ENCODE results near the gene SUV39H1. TPM values are rescaled to one million over a fixed set of nuclear protein-coding genes. Genes with fewer than 3 reads are reported as not detected.
"Not testable (repeated sequence)": the region's sequence is repeated elsewhere in the genome, so short reads cannot be mapped to it uniquely, and the experiment has no call there.

SUV39H1 gene
- total and polyA plus RNA-seq, 8 donors = 5.0 to 8.4 (median 6.5) TPM

- DNase-seq (peak; percentile 67 to 92 (median 92)), ATAC-seq (peak; percentile 98)
- H3K4me3 ChIP-seq = peak overlapping the region; percentile 55 to 64
- H3K4me1 ChIP-seq = peaks cover 0 to 14% of the 10 kb centered on the region in 2 donors
- peak overlapping the region; percentile 72 to 88 for H3K27ac ChIP-seq
- no peaks in the 10 kb centered on the region for H3K27me3 ChIP-seq
- H3K9me3 ChIP-seq = no peaks in the 10 kb centered on the region
- intact Hi-C loops (cut with DNase I) = no loop called here
- no peaks in the 10 kb centered on the region for H3K36me3 ChIP-seq
- TF ChIP-seq CTCF (IDR thresholded peaks at IDR 0.05) = no peak
Measured at GRCh38 chrX:48676106-48676892, 20.2 kb upstream of the SUV39H1 start.

- no peaks in the 10 kb centered on the region for H3K27me3 ChIP-seq
- no peaks in the 10 kb centered on the region for H3K36me3 ChIP-seq
- peak overlapping the region; percentile 55 to 64 for H3K4me3 ChIP-seq
- intact Hi-C loops (cut with DNase I) = no loop called here
- no peaks in the 10 kb centered on the region for H3K9me3 ChIP-seq
- DNase-seq (no peak), ATAC-seq (peak; percentile 47)
- peak overlapping the region; percentile 72 to 88 for H3K27ac ChIP-seq
- no peak for TF ChIP-seq CTCF (IDR thresholded peaks at IDR 0.05)
- peaks cover 0 to 20% of the 10 kb centered on the region in 2 donors for H3K4me1 ChIP-seq
Measured at GRCh38 chrX:48676893-48677270, 19.7 kb upstream of the SUV39H1 start.

DNA sequence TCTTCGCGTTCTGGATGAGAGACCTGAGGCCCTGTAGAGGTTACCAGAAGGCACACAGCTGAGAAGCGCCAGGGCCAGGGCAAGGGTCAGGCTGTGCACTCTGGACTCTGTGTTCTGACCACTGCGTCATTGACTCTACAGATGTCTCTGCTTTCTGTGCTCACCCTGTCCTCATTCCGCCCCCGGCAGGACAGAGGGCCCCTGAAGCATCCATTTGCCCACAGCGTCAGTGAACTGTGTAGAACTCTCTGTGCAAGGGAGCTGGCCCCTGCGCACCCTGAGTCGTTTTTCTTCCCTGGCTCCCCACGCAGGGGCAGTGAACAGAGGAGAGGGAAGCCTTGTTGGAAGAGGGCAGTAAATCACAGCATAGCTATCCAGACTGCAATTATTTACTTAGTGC lies 19.0 kb upstream of the SUV39H1 start:
- H3K27ac ChIP-seq = no peak overlapping the region
- intact Hi-C loops (cut with DNase I) = no loop called here
- H3K4me3 ChIP-seq = peak overlapping the region in 1 of 2 donors; percentile 64
- DNase-seq (no peak), ATAC-seq (no peak)
- H3K9me3 ChIP-seq = no peaks in the 10 kb centered on the region
- H3K27me3 ChIP-seq = no peaks in the 10 kb centered on the region
- no peaks in the 10 kb centered on the region for H3K36me3 ChIP-seq
- TF ChIP-seq CTCF (IDR thresholded peaks at IDR 0.05) = no peak
- peaks cover 0 to 25% of the 10 kb centered on the region in 2 donors for H3K4me1 ChIP-seq

DNA sequence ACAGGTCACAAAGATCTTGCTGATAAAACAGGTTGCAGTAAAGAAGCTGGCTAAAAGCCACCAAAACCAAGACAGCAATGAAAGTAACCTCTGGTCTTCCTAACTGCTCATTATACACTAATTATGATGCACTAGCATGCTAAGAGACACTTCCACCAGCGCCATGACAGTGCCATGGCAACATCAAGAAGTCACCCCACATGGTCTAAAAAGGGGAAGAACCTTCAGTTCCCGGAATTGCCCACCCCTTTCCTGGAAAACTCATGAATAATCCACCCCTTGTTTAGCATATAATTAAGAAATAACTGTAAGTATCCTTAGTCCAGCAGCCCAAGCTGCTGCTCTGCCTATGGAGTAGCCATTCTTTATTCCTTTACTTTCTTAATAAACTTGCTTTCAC lies 16.1 kb upstream of the SUV39H1 start:
- H3K27me3 ChIP-seq = not testable (repeated sequence)

GRCh38 chrX:48680925-48681324 lies 15.6 kb upstream of the SUV39H1 start:
- H3K27me3 ChIP-seq; H3K4me3 ChIP-seq; H3K9me3 ChIP-seq; H3K36me3 ChIP-seq; ATAC-seq; intact Hi-C loops (cut with DNase I); DNase-seq: not testable (repeated sequence)
- H3K27ac ChIP-seq = peak overlapping the region in 1 of 2 donors; percentile 78
- peaks cover 0 to 29% of the 10 kb centered on the region in 2 donors for H3K4me1 ChIP-seq

More for the DNA sequence above, 16.1 kb upstream of the SUV39H1 start:
- H3K4me3 ChIP-seq; ATAC-seq; DNase-seq; H3K36me3 ChIP-seq; H3K9me3 ChIP-seq; intact Hi-C loops (cut with DNase I): not testable (repeated sequence)
- Histone ChIP-seq H3K4me1 (peaks cover 0 to 29% of the 10 kb centered on the region in 2 donors), H3K27ac (peak overlapping the region in 1 of 2 donors; percentile 78)

- no peak for TF ChIP-seq CTCF (IDR thresholded peaks at IDR 0.05)
- Histone ChIP-seq H3K36me3 (no peaks in the 10 kb centered on the region), H3K4me3 (no peak overlapping the region), H3K27ac (peak overlapping the region in 1 of 2 donors; percentile 93), H3K9me3 (no peaks in the 10 kb centered on the region), H3K4me1 (peaks cover 0 to 29% of the 10 kb centered on the region in 2 donors), H3K27me3 (no peaks in the 10 kb centered on the region)
- intact Hi-C loops (cut with DNase I) = no loop called here
- no peak for ATAC-seq
- DNase-seq = no peak
Measured at GRCh38 chrX:48681539-48682183, 14.9 kb upstream of the SUV39H1 start.

DNA sequence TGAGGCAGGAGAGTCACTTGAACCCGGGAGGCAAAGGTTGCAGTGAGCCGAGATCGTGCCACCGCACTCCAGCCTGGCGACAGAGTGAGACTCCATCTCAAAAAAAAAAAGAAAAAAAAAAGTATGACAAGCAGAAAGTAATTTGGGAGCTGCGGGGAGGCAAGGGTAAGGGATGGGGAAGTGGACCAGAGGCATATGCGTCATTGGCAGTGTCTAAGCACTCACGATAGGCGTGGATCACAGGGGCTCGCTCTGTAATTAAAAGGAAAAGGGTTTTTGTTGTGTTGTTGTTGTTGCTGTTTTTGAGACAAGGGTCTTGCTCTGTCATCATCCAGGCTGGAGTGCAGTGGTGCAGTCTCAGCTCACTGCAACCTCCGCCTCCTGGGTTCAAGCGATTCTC lies 13.7 kb upstream of the SUV39H1 start:
- H3K27me3 ChIP-seq; H3K4me3 ChIP-seq; H3K36me3 ChIP-seq; intact Hi-C loops (cut with DNase I); H3K9me3 ChIP-seq: not testable (repeated sequence)
- Histone ChIP-seq H3K27ac (peak overlapping the region; percentile 59 to 93), H3K4me1 (peaks cover 0 to 29% of the 10 kb centered on the region in 2 donors)
- ATAC-seq = peak; percentile 75
- peak in 1 of 4 donors; percentile 55 for DNase-seq
